Measurements from ENCODE around the gene HSD17B2.

HSD17B2 gene

GRCh38 chr16:82037251-82037650, 2.2 kb downstream of the HSD17B2 start:
- 80 to 93% methylated on average over 1 to 2 of the region's 4 CpGs for WGBS, 2 experiments (ENCODE audit: insufficient coverage in 2 of 2)
- no peak overlapping the region for H3K27ac ChIP-seq (ENCODE audit: low read depth, low read length, severe bottlenecking)
- H3K4me1 ChIP-seq (ENCODE audit: control insufficient read depth, insufficient read depth, low read length, poor library complexity, severe bottlenecking): no peaks in the 10 kb centered on the region
- no peaks in the 10 kb centered on the region for H3K9me3 ChIP-seq (ENCODE audit: control insufficient read depth, low read length)
- no peak overlapping the region for H3K4me3 ChIP-seq (ENCODE audit: extremely low read depth, insufficient read depth, low read length, poor library complexity, severe bottlenecking)
- no peaks in the 10 kb centered on the region for H3K36me3 ChIP-seq (ENCODE audit: control insufficient read depth, insufficient read depth, low read length)

- no peaks in the 10 kb centered on the region for H3K9me3 ChIP-seq (ENCODE audit: control insufficient read depth, low read length)
- no peak overlapping the region for H3K4me3 ChIP-seq (ENCODE audit: extremely low read depth, insufficient read depth, low read length, poor library complexity, severe bottlenecking)
- 83 to 92% methylated on average over 1 of the region's 2 CpGs for WGBS, 2 experiments (ENCODE audit: insufficient coverage in 2 of 2)
- H3K27ac ChIP-seq (ENCODE audit: low read depth, low read length, severe bottlenecking): no peak overlapping the region
- no peaks in the 10 kb centered on the region for H3K36me3 ChIP-seq (ENCODE audit: control insufficient read depth, insufficient read depth, low read length)
- H3K4me1 ChIP-seq (ENCODE audit: control insufficient read depth, insufficient read depth, low read length, poor library complexity, severe bottlenecking): no peaks in the 10 kb centered on the region
These were observed 2.6 kb downstream of the HSD17B2 start for GRCh38 chr16:82037666-82038065.

- Histone ChIP-seq H3K27ac (ENCODE audit: low read depth, low read length, severe bottlenecking) (no peak overlapping the region), H3K4me1 (ENCODE audit: control insufficient read depth, insufficient read depth, low read length, poor library complexity, severe bottlenecking) (peaks cover 5% of the 10 kb centered on the region), H3K9me3 (ENCODE audit: control insufficient read depth, low read length) (no peaks in the 10 kb centered on the region), H3K4me3 (ENCODE audit: extremely low read depth, insufficient read depth, low read length, poor library complexity, severe bottlenecking) (no peak overlapping the region), H3K36me3 (ENCODE audit: control insufficient read depth, insufficient read depth, low read length) (no peaks in the 10 kb centered on the region)
- 100% methylated on average over 1 of the region's 3 CpGs for WGBS, 2 experiments (ENCODE audit: insufficient coverage in 2 of 2)
These were observed 5.2 kb downstream of the HSD17B2 start for GRCh38 chr16:82040296-82040695.

- Histone ChIP-seq H3K9me3 (ENCODE audit: control insufficient read depth, low read length) (no peaks in the 10 kb centered on the region), H3K36me3 (ENCODE audit: control insufficient read depth, insufficient read depth, low read length) (no peaks in the 10 kb centered on the region), H3K4me3 (ENCODE audit: extremely low read depth, insufficient read depth, low read length, poor library complexity, severe bottlenecking) (no peak overlapping the region), H3K27ac (ENCODE audit: low read depth, low read length, severe bottlenecking) (no peak overlapping the region), H3K4me1 (ENCODE audit: control insufficient read depth, insufficient read depth, low read length, poor library complexity, severe bottlenecking) (peaks cover 5% of the 10 kb centered on the region)
- WGBS, 2 experiments (ENCODE audit: insufficient coverage in 2 of 2): 86 to 90% methylated on average over 3 to 4 of the region's 4 CpGs
These were observed 6.5 kb downstream of the HSD17B2 start for GRCh38 chr16:82041542-82041941.

GRCh38 chr16:82042144-82042543, 7.1 kb downstream of the HSD17B2 start:
- H3K9me3 ChIP-seq (ENCODE audit: control insufficient read depth, low read length): no peaks in the 10 kb centered on the region
- no peak overlapping the region for H3K4me3 ChIP-seq (ENCODE audit: extremely low read depth, insufficient read depth, low read length, poor library complexity, severe bottlenecking)
- no peak overlapping the region for H3K27ac ChIP-seq (ENCODE audit: low read depth, low read length, severe bottlenecking)
- peaks cover 5% of the 10 kb centered on the region for H3K4me1 ChIP-seq (ENCODE audit: control insufficient read depth, insufficient read depth, low read length, poor library complexity, severe bottlenecking)
- WGBS, 2 experiments (ENCODE audit: insufficient coverage in 2 of 2): 92 to 100% methylated on average over 4 to 6 of the region's 8 CpGs
- H3K36me3 ChIP-seq (ENCODE audit: control insufficient read depth, insufficient read depth, low read length): no peaks in the 10 kb centered on the region

- Histone ChIP-seq H3K4me3 (ENCODE audit: extremely low read depth, insufficient read depth, low read length, poor library complexity, severe bottlenecking) (no peak overlapping the region), H3K9me3 (ENCODE audit: control insufficient read depth, low read length) (no peaks in the 10 kb centered on the region), H3K4me1 (ENCODE audit: control insufficient read depth, insufficient read depth, low read length, poor library complexity, severe bottlenecking) (peaks cover 5% of the 10 kb centered on the region), H3K27ac (ENCODE audit: low read depth, low read length, severe bottlenecking) (no peak overlapping the region), H3K36me3 (ENCODE audit: control insufficient read depth, insufficient read depth, low read length) (no peaks in the 10 kb centered on the region)
- 78 to 84% methylated on average over 2 of the region's 2 CpGs for WGBS, 2 experiments (ENCODE audit: insufficient coverage in 2 of 2)
These were observed 7.8 kb downstream of the HSD17B2 start for GRCh38 chr16:82042846-82043245.

- Histone ChIP-seq H3K4me1 (ENCODE audit: control insufficient read depth, insufficient read depth, low read length, poor library complexity, severe bottlenecking) (peaks cover 5% of the 10 kb centered on the region), H3K36me3 (ENCODE audit: control insufficient read depth, insufficient read depth, low read length) (no peaks in the 10 kb centered on the region), H3K9me3 (ENCODE audit: control insufficient read depth, low read length) (no peaks in the 10 kb centered on the region), H3K4me3 (ENCODE audit: extremely low read depth, insufficient read depth, low read length, poor library complexity, severe bottlenecking) (no peak overlapping the region), H3K27ac (ENCODE audit: low read depth, low read length, severe bottlenecking) (no peak overlapping the region)
- 89 to 92% methylated on average over 4 to 5 of the region's 6 CpGs for WGBS, 2 experiments (ENCODE audit: insufficient coverage in 2 of 2)
These were observed 8.9 kb downstream of the HSD17B2 start for GRCh38 chr16:82043680-82044584.

- Histone ChIP-seq H3K9me3 (ENCODE audit: control insufficient read depth, low read length) (no peaks in the 10 kb centered on the region), H3K36me3 (ENCODE audit: control insufficient read depth, insufficient read depth, low read length) (no peaks in the 10 kb centered on the region), H3K27ac (ENCODE audit: low read depth, low read length, severe bottlenecking) (no peak overlapping the region), H3K4me3 (ENCODE audit: extremely low read depth, insufficient read depth, low read length, poor library complexity, severe bottlenecking) (no peak overlapping the region), H3K4me1 (ENCODE audit: control insufficient read depth, insufficient read depth, low read length, poor library complexity, severe bottlenecking) (peaks cover 5% of the 10 kb centered on the region)
- 96 to 100% methylated on average over 1 to 2 of the region's 3 CpGs for whole genome bisulfite sequencing, 2 experiments (ENCODE audit: insufficient coverage in 2 of 2)
These were observed 9.5 kb downstream of the HSD17B2 start for GRCh38 chr16:82044585-82044911.

- Histone ChIP-seq H3K9me3 (ENCODE audit: control insufficient read depth, low read length) (no peaks in the 10 kb centered on the region), H3K36me3 (ENCODE audit: control insufficient read depth, insufficient read depth, low read length) (no peaks in the 10 kb centered on the region), H3K27ac (ENCODE audit: low read depth, low read length, severe bottlenecking) (no peak overlapping the region), H3K4me1 (ENCODE audit: control insufficient read depth, insufficient read depth, low read length, poor library complexity, severe bottlenecking) (peaks cover 5% of the 10 kb centered on the region), H3K4me3 (ENCODE audit: extremely low read depth, insufficient read depth, low read length, poor library complexity, severe bottlenecking) (no peak overlapping the region)
- WGBS, 2 experiments (ENCODE audit: insufficient coverage in 2 of 2): 100% methylated on average over 1 of the region's 2 CpGs
These were observed 10.4 kb downstream of the HSD17B2 start for GRCh38 chr16:82045465-82045864.

GRCh38 chr16:82046541-82046940, 11.5 kb downstream of the HSD17B2 start:
- Histone ChIP-seq H3K4me3 (ENCODE audit: extremely low read depth, insufficient read depth, low read length, poor library complexity, severe bottlenecking) (no peak overlapping the region), H3K27ac (ENCODE audit: low read depth, low read length, severe bottlenecking) (no peak overlapping the region), H3K4me1 (ENCODE audit: control insufficient read depth, insufficient read depth, low read length, poor library complexity, severe bottlenecking) (peaks cover 5% of the 10 kb centered on the region), H3K9me3 (ENCODE audit: control insufficient read depth, low read length) (no peaks in the 10 kb centered on the region), H3K36me3 (ENCODE audit: control insufficient read depth, insufficient read depth, low read length) (no peaks in the 10 kb centered on the region)
- WGBS, 2 experiments (ENCODE audit: insufficient coverage in 2 of 2): 80% methylated on average over 1 of the region's 4 CpGs; no CpG with 5 or more reads in 1 of the 2 experiments

GRCh38 chr16:82046941-82047340, 11.9 kb downstream of the HSD17B2 start:
- Histone ChIP-seq H3K9me3 (ENCODE audit: control insufficient read depth, low read length) (no peaks in the 10 kb centered on the region), H3K36me3 (ENCODE audit: control insufficient read depth, insufficient read depth, low read length) (no peaks in the 10 kb centered on the region)
- 0 to 55% methylated on average over 1 to 2 of the region's 2 CpGs for WGBS, 2 experiments (ENCODE audit: insufficient coverage in 2 of 2)

More at GRCh38 chr16:82046941-82047340, 11.9 kb downstream of the HSD17B2 start:
- H3K4me1 ChIP-seq (ENCODE audit: control insufficient read depth, insufficient read depth, low read length, poor library complexity, severe bottlenecking): peaks cover 5% of the 10 kb centered on the region
- H3K27ac ChIP-seq (ENCODE audit: low read depth, low read length, severe bottlenecking): no peak overlapping the region
- no peak overlapping the region for H3K4me3 ChIP-seq (ENCODE audit: extremely low read depth, insufficient read depth, low read length, poor library complexity, severe bottlenecking)
